DND-41 (cell line): ENCODE results near the gene DDIT3.

Experiments used
- EZH2 ChIP-seq: IDR thresholded peaks from 3 replicates; pipeline ENCODE4 v1.6.1; 2012; ENCODE audit warnings: borderline replicate concordance, low read depth, mild to moderate bottlenecking, moderate library complexity, low read length, inconsistent platforms; ENCODE audit not compliant: severe bottlenecking
- TF ChIP-seq, protein P1 (sequence below): IDR thresholded peaks from 2 replicates; pipeline ENCODE4 v1.5.1; 2012; ENCODE audit warnings: borderline replicate concordance, low read length, moderate library complexity, mild to moderate bottlenecking; ENCODE audit not compliant: poor library complexity, severe bottlenecking; ENCODE audit errors: extremely low read depth

GRCh38 chr12:57491393-57492280, 28.7 kb downstream of the DDIT3 start:
- no peak for TF ChIP-seq EZH2
- TF ChIP-seq, protein P1, sequence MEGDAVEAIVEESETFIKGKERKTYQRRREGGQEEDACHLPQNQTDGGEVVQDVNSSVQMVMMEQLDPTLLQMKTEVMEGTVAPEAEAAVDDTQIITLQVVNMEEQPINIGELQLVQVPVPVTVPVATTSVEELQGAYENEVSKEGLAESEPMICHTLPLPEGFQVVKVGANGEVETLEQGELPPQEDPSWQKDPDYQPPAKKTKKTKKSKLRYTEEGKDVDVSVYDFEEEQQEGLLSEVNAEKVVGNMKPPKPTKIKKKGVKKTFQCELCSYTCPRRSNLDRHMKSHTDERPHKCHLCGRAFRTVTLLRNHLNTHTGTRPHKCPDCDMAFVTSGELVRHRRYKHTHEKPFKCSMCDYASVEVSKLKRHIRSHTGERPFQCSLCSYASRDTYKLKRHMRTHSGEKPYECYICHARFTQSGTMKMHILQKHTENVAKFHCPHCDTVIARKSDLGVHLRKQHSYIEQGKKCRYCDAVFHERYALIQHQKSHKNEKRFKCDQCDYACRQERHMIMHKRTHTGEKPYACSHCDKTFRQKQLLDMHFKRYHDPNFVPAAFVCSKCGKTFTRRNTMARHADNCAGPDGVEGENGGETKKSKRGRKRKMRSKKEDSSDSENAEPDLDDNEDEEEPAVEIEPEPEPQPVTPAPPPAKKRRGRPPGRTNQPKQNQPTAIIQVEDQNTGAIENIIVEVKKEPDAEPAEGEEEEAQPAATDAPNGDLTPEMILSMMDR = peak; percentile 48
